Hippocampal formation (tissue), 2 donors: ENCODE data around the gene TRIM9.
"Not testable (repeated sequence)": the region's sequence is repeated elsewhere in the genome, so short reads cannot be mapped to it uniquely, and the experiment has no call there.

ENCODE experiments used
- DNase-seq, 2 donors: peaks; one replicate each; lab custom pipeline; 2025; lab: John Stamatoyannopoulos, UW

The TRIM9 gene

DNA sequence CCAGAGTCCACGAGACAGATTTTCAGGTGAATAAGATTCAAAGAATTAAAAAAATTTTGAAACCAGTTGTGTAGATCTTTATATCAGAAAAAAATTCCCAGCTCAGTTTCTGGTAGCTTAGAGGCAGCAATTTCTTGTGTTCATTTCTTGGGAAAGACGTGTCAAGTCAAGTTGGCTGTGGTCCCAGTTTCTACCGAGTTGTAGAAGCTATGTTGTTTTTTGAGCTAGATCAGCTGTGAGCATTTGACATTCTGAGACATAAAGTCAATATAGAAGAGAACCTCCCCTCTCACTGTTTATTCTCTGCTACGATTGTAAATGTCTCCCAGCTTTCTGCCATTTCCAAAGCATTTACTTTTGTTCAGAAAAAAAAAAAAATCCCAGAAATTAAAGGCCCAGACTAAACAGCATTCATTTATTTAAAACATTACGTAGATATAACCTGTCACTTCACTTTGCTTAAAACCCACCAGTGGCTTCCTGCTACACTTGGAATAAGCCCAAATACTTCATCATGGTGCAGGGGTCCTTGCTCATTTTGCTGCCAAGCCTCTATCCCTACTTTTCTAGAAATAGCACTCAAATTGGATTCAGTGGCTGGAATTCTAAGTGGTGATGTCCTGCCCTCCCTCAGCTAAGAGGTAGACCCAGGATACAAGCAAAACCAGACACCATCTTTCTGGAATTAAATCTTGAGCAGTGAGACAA lies 130.1 kb downstream of the TRIM9 start:
- DNase-seq = peak; percentile 8 to 15

- DNase-seq = no peak
Observed at GRCh38 chr14:50963919-50964318, 131.0 kb downstream of the TRIM9 start.

GRCh38 chr14:50961605-50962221 lies 133.2 kb downstream of the TRIM9 start:
- DNase-seq = peak in 1 of 2 donors; percentile 17

DNA sequence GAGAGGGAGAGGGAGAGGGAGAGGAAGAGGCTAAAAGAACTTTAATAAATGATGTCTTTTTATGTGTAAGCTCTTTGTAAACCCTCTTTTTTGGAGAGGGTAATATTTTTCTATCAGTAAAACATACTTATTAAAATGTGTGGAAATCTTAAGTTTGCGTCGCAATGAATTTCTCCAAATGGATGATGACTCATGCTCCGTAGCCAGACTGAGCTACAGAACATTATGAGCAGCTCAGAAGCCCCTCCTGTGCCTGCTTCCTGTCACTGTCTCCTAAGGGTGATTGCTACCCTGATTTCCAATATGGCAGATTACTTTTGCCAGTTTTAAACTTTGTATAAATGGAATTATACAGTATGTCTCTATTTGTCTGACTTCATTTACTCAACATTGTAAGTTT lies 137.6 kb downstream of the TRIM9 start:
- no peak for DNase-seq

- not testable (repeated sequence) for DNase-seq
Observed at GRCh38 chr14:50956421-50956820, 138.5 kb downstream of the TRIM9 start.

- peak in 1 of 2 donors; percentile 16 for DNase-seq
Observed at GRCh38 chr14:50955373-50956043, 139.4 kb downstream of the TRIM9 start.

DNA sequence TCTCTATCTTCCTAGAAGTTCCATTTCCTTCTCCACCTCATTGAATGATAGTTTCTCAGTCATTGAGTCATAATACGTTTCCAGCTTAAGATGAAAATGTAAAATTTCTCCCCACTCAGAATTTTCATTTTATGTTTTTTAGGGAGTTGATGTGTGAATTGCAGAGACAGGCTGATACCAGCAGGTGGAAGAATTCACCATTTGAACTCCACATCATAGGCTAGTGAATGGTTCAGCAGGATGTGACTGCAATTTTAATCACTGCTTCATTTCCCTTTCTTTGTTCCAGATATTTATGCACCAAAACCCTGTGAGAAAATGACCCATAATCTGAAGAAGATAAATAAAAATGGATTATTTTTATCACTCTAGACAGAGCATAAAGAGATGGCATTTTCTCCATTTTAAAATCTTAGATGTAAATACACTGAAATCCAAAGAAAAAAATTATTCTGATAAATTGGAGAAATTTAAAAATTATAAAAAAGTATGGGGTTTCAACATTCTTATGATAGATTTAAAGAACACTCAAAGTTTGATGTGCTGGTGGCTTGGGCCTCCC lies 140.0 kb downstream of the TRIM9 start:
- DNase-seq = peak in 1 of 2 donors; percentile 81

DNA sequence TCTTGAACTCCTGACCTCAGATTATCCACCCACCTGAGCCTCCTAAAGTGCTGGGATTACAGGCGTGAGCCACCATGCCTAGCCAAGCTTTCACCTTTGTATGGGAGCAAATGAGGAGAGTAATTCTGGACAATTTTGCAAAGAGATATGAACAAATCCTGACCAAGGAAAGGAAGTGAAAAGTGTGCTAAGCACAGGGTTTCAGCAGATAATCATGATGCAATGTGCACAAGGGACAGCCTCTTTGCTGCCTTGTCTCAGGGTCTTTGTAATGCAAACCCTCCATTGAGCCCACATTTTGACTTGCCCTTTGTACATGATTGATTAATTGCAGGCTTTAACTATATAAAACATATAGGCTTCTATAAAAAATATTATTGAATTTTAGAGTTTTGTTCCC lies 141.4 kb downstream of the TRIM9 start:
- no peak for DNase-seq

DNA sequence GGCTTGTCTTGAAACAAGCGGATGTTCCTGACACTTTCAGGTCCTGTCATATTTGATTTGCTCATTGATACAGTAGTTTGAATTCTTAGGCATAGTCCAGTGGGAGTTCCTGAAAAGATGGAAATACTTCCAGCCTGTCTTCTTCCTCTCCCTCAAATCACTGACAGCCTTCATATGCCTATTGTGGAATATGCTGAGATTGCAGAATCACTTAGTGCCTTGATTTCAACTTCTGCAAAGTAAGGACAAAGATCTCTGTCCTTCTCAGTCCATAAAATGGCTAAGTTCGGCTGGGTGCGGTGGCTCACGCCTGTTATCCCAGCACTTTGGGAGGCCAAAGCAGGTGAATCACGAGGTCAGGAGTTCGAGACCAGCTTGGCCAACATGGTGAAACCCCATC lies 143.9 kb downstream of the TRIM9 start:
- DNase-seq = no peak

GRCh38 chr14:50948205-50948604 lies 146.7 kb downstream of the TRIM9 start:
- no peak for DNase-seq

GRCh38 chr14:50947446-50947845 lies 147.5 kb downstream of the TRIM9 start:
- no peak for DNase-seq

- no peak for DNase-seq
Observed at GRCh38 chr14:50946234-50946935, 148.5 kb downstream of the TRIM9 start.

GRCh38 chr14:50944647-50945413 lies 150.1 kb downstream of the TRIM9 start:
- DNase-seq = no peak

DNA sequence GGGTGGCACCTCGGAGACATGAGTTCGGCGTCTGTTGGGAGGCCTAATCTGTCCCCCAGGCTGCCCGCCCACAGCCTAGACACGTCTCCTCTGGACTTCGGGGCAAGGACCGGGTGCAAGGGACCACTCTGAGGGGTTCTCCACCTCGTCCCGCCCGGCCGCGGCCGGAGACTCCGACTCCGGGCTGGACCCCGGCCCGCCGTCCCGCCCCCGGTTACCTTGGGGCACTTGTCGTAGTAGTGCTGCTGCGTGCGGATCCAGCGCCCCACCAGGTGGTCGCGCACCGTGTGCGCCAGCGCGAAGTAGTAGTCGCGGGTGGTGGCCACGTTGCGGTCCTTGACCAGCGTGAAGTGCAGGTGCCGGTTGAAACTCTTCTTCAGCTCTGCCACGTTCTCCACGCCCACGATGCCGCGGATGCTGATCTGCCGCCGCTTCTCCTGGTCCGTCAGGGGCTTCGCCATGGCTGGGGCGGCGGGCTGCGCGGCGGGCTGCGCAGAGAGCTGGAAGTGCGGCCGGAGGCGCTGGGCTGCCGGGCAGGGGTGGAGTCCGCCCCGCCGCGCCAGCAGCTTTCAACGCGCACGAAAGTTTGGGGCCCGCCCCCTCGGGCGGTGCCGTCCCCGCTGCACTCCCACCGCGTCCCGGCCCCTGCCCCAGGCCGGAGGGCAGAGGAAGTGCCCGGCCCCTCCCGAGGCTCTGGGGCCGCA lies 150.8 kb downstream of the TRIM9 start, which contains the start of gene PYGL:
TSS of gene PYGL (minus strand) at position 541 of the 704 bp plus-strand sequence. CDS start at position 461, 80 bp downstream.
- peak in 1 of 2 donors; percentile 46 for DNase-seq

- DNase-seq = no peak
Observed at GRCh38 chr14:50943261-50943942, 151.5 kb downstream of the TRIM9 start.

GRCh38 chr14:50941638-50942037 lies 153.3 kb downstream of the TRIM9 start:
- DNase-seq = not testable (repeated sequence)

- no peak for DNase-seq
Observed at GRCh38 chr14:50941151-50941550, 153.8 kb downstream of the TRIM9 start.

DNA sequence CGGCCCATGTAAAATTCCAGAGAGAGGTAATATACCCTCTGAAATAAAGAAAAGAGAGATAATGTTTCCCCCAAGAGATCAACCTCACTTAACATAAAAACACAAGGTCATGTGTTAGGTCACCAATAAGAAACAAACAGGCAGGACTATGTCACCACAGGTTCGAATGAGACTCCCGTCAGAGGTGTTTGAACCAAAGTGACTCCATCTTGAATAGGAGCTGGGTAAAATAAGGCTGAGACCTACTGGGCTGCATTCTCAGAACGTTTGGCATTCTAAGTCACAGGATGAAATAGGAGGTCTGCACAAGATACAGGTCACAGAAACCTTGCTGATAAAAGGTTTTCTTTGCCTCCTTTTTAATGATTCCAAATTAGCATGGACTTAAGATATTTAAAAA lies 157.1 kb downstream of the TRIM9 start:
- DNase-seq = no peak

GRCh38 chr14:50937325-50937724 lies 157.6 kb downstream of the TRIM9 start:
- DNase-seq = no peak

DNA sequence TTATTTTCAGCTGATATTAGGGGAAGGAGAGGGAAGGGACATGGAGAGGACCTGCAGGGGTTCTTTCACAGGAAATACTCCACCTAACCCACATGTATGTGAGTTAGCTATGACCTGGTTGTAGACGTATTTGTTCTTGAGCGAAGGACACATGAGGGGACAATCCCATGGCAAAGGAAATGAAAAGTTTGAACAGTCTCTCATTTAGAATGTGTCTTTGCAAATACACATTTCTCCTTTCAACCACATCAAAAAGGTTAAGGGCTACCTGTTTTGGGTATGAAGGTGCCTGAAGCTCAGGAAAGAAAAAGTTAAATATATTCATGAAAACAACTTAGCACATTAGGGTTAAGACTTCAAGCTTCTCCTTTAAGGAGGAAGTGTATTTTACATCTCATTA lies 158.0 kb downstream of the TRIM9 start:
- DNase-seq = no peak
